ENCODE results near the gene HCN1. TPM values are rescaled to one million over a fixed set of nuclear protein-coding genes. Genes with fewer than 3 reads are reported as not detected.

The HCN1 gene
- total and polyA plus RNA-seq, 2 of the 8 experiments (the other 6 are each of a cell fraction or from before 2014, with no cell fraction given): 1.1 to 6.7 TPM

- no peak overlapping the region for H3K56ac ChIP-seq (replicated peaks; ENCODE audit: insufficient read length, low read depth, low read length)
- no peak overlapping the region for H2BK20ac ChIP-seq (ENCODE audit: low read length)
- no peaks in the 10 kb centered on the region for H3K23me2 ChIP-seq (ENCODE audit: low read depth, low read length)
- H4K5ac ChIP-seq (ENCODE audit: insufficient read length, low read depth, low read length): no peak overlapping the region
- H2AK5ac ChIP-seq (ENCODE audit: low read depth, low read length): no peak overlapping the region
- no peak overlapping the region for H4K91ac ChIP-seq (replicated peaks; ENCODE audit: insufficient read length, low read length)
- H3K9ac ChIP-seq (replicated peaks in 1 of 4; ENCODE audit: extremely low read depth in 1 of 4, low read depth in 3 of 4, low read length in 3 of 4): no peak overlapping the region
- peaks cover 0 to 3% (median 0%) of the 10 kb centered on the region in 4 experiments; a peak in 2 of 7 replicates for H3K4me1 ChIP-seq (replicated peaks in 1 of 4; ENCODE audit: control insufficient read depth in 3 of 4, insufficient read depth in 4 of 4, low read length in 3 of 4)
- H3K9me3 ChIP-seq (ENCODE audit: insufficient read depth in 2 of 2, low read depth in 1 of 2, low read length in 1 of 2): no peaks in the 10 kb centered on the region
- no peak overlapping the region for H2BK15ac ChIP-seq (ENCODE audit: low read length)
- no peak overlapping the region for H3K18ac ChIP-seq (ENCODE audit: extremely low read depth, low read length)
- no peak overlapping the region for H2AFZ ChIP-seq (ENCODE audit: low read length)
- no peak overlapping the region for H3K4ac ChIP-seq (replicated peaks; ENCODE audit: insufficient read length, low read depth, low read length)
- no peak for DNase-seq (ENCODE audit: low read depth in 1 of 2, low spot score in 2 of 2)
- H4K8ac ChIP-seq (ENCODE audit: extremely low read depth, insufficient read depth, low read length): no peak overlapping the region
- H3K79me2 ChIP-seq (ENCODE audit: control insufficient read depth in 1 of 2, insufficient read depth in 2 of 2, low read length in 2 of 2): no peaks in the 10 kb centered on the region
- H3K36me3 ChIP-seq (ENCODE audit: control insufficient read depth in 2 of 4, insufficient read depth in 4 of 4, low read length in 3 of 4): no peaks in the 10 kb centered on the region
- H3K4me2 ChIP-seq (ENCODE audit: insufficient read depth in 1 of 2, low read depth in 2 of 2, low read length in 2 of 2): no peak overlapping the region
- no peak overlapping the region for H3K27ac ChIP-seq (ENCODE audit: low read depth, low read length)
- FAIRE-seq: no peak
- no peak overlapping the region for H2BK120ac ChIP-seq (replicated peaks; ENCODE audit: low read depth, low read length)
- H3K4me3 ChIP-seq (ENCODE audit: extremely low read depth in 1 of 4, insufficient read depth in 2 of 4, low read depth in 3 of 4, low read length in 4 of 4): no peak overlapping the region
- ChIA-PET POLR2A (ENCODE audit: partially characterized antibody) (no interaction called here), CTCF (ENCODE audit: partially characterized antibody) (interaction anchor here (0.8 to 0.9 kb wide), 2 partner anchors 9 to 697 kb away, joined by 3 read pairs; no protein-coding TSS in a partner anchor)
- H3K14ac ChIP-seq (ENCODE audit: insufficient read length): no peak overlapping the region
- no peak overlapping the region for H3K23ac ChIP-seq (ENCODE audit: insufficient read length)
- H2BK12ac ChIP-seq (ENCODE audit: low read depth, low read length): no peak overlapping the region
- no peaks in the 10 kb centered on the region for H3K79me1 ChIP-seq (ENCODE audit: low read depth, low read length)
- H4K20me1 ChIP-seq (replicated peaks in 1 of 2; ENCODE audit: control insufficient read depth in 1 of 2, insufficient read depth in 2 of 2, low read length in 2 of 2): no peaks in the 10 kb centered on the region
- WGBS, 2 experiments (ENCODE audit: extremely low coverage in 1 of 2, insufficient coverage in 1 of 2, insufficient read length in 1 of 2, insufficient replicate concordance in 2 of 2, low coverage in 1 of 2, low lambda C conversion rate in 2 of 2, missing lambda C conversion rate in 1 of 2): 47% methylated on average over 1 of the region's 1 CpG; no CpG with 5 or more reads in 1 of the 2 experiments
- no peak overlapping the region for H2BK5ac ChIP-seq (ENCODE audit: low read depth, low read length)
- no peaks in the 10 kb centered on the region for H3K27me3 ChIP-seq (replicated peaks in 1 of 4; ENCODE audit: control insufficient read depth in 3 of 4, extremely low read depth in 1 of 4, insufficient read depth in 3 of 4, low read length in 3 of 4)
- TF ChIP-seq CEBPB (IDR thresholded peaks at IDR 0.05; ENCODE audit: low read depth, low read length) (no peak), SP1 (IDR thresholded peaks at IDR 0.05; ENCODE audit: low read depth, low read length) (no peak), TAF7 (optimal IDR thresholded peaks at IDR 0.05; ENCODE audit: borderline replicate concordance, low read depth, low read length) (no peak), TAF1 (IDR thresholded peaks at IDR 0.05; ENCODE audit: low read depth, low read length) (no peak), BACH1 (IDR thresholded peaks at IDR 0.05; ENCODE audit: low read length) (no peak), BRCA1 (IDR thresholded peaks at IDR 0.05; ENCODE audit: low read depth, low read length) (no peak), GABPA (IDR thresholded peaks at IDR 0.05; ENCODE audit: borderline replicate concordance, insufficient read depth, low read length) (no peak), SUZ12 (IDR thresholded peaks at IDR 0.05; ENCODE audit: low read length) (no peak), USF2 (IDR thresholded peaks at IDR 0.05; ENCODE audit: low read length) (no peak), RBBP5 (IDR thresholded peaks at IDR 0.05; ENCODE audit: borderline replicate concordance, low read depth, low read length) (no peak), SIN3A (conservative IDR thresholded peaks at IDR 0.05 in 1 of 2, IDR thresholded peaks at IDR 0.05 in 1 of 2; ENCODE audit: low read depth in 1 of 2, low read length in 2 of 2) (no peak)
These were observed 47.4 kb downstream of the HCN1 start for GRCh38 chr5:45648744-45649143.

All from H1 (cell line).